ENCODE data around the gene PNMA1. TPM values are rescaled to one million over a fixed set of nuclear protein-coding genes. Genes with fewer than 3 reads are reported as not detected.

The PNMA1 gene
- total and polyA plus RNA-seq, 2 of the 13 experiments (the other 11 are each of a cell fraction or from before 2014, with no cell fraction given) = 7.0 to 8.3 TPM

DNA sequence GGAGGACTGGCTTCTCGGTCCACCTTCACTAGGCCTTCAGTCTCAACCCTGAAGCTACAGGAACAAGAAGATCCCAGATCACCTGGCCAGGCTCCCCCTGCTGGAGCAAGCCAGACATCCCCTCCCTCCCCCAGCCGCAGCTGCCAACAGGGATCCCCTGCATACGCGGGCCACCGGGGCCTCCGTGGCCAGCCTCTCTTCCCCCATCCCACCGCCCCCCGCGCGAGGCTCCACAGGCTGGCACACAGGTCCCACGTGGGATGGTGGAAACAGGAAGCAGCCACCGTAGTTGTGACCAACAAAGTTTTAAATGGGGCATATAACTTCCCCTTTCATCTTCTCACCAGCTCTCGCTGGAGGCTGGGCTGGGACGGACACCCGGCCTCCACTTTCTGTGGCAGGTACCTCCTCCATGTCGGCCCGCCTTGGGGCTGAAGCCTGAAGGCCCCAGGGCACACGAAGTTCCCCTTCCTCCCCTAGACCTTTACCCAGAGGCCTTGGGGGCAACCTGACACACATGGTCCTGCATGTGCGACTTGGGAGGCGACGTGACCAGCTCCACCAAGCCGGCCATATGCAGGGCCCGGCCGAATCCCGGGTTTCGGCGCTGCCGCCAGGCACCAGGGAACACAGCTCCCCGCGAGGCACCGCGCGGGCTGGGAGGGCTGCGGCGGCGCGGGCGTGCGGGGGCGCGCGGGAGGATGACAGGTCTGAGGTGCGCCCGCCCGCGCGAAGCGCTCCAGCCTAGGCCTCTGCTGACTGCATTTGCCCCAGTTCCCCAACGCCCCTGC lies 44.4 kb upstream of the PNMA1 start (continued):
- TF ChIP-seq, protein P1, sequence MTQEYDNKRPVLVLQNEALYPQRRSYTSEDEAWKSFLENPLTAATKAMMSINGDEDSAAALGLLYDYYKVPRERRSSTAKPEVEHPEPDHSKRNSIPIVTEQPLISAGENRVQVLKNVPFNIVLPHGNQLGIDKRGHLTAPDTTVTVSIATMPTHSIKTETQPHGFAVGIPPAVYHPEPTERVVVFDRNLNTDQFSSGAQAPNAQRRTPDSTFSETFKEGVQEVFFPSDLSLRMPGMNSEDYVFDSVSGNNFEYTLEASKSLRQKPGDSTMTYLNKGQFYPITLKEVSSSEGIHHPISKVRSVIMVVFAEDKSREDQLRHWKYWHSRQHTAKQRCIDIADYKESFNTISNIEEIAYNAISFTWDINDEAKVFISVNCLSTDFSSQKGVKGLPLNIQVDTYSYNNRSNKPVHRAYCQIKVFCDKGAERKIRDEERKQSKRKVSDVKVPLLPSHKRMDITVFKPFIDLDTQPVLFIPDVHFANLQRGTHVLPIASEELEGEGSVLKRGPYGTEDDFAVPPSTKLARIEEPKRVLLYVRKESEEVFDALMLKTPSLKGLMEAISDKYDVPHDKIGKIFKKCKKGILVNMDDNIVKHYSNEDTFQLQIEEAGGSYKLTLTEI (CRISPR knock-in tag; conservative IDR thresholded peaks at IDR 0.05) = no peak
- TF ChIP-seq, protein P2, sequence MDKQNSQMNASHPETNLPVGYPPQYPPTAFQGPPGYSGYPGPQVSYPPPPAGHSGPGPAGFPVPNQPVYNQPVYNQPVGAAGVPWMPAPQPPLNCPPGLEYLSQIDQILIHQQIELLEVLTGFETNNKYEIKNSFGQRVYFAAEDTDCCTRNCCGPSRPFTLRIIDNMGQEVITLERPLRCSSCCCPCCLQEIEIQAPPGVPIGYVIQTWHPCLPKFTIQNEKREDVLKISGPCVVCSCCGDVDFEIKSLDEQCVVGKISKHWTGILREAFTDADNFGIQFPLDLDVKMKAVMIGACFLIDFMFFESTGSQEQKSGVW (CRISPR knock-in tag; IDR thresholded peaks at IDR 0.05; ENCODE audit: borderline replicate concordance) = no peak
- TF ChIP-seq XRCC5 (optimal IDR thresholded peaks at IDR 0.05; ENCODE audit: low read length) (peak; percentile 33), ATAD3A (CRISPR knock-in tag; IDR thresholded peaks at IDR 0.05) (no peak), AHR (CRISPR knock-in tag; IDR thresholded peaks at IDR 0.05) (no peak), ZNF124 (CRISPR knock-in tag; IDR thresholded peaks at IDR 0.05) (0 out of 2 replicates have a peak, but pooled peaks have one; percentile 25), MYNN (CRISPR knock-in tag; IDR thresholded peaks at IDR 0.05; ENCODE audit: low read depth) (no peak), ZEB1 (IDR thresholded peaks at IDR 0.05; ENCODE audit: insufficient replicate concordance, low read depth) (no peak), SATB2 (CRISPR knock-in tag; IDR thresholded peaks at IDR 0.05) (no peak), ZNF329 (CRISPR knock-in tag; IDR thresholded peaks at IDR 0.05; ENCODE audit: low read depth) (no peak), ATF7 (IDR thresholded peaks at IDR 0.05) (no peak), ATF7 (CRISPR knock-in tag; IDR thresholded peaks at IDR 0.05) (no peak), ZNF674 (CRISPR knock-in tag; IDR thresholded peaks at IDR 0.05; ENCODE audit: low read depth) (no peak), MATR3 (CRISPR knock-in tag; IDR thresholded peaks at IDR 0.05) (no peak), FOXC1 (CRISPR knock-in tag; IDR thresholded peaks at IDR 0.05; ENCODE audit: borderline replicate concordance) (no peak), CBX5 (CRISPR knock-in tag; IDR thresholded peaks at IDR 0.05; ENCODE audit: borderline replicate concordance) (no peak), ZNF564 (CRISPR knock-in tag; IDR thresholded peaks at IDR 0.05) (no peak; the same call in 1 of the 2 replicates), GZF1 (CRISPR knock-in tag; IDR thresholded peaks at IDR 0.05) (0 out of 2 replicates have a peak, but pooled peaks have one; percentile 48), ZSCAN12 (CRISPR knock-in tag; IDR thresholded peaks at IDR 0.05) (no peak), CENPX (CRISPR knock-in tag; IDR thresholded peaks at IDR 0.05) (no peak)
- TF ChIP-seq, protein P3, sequence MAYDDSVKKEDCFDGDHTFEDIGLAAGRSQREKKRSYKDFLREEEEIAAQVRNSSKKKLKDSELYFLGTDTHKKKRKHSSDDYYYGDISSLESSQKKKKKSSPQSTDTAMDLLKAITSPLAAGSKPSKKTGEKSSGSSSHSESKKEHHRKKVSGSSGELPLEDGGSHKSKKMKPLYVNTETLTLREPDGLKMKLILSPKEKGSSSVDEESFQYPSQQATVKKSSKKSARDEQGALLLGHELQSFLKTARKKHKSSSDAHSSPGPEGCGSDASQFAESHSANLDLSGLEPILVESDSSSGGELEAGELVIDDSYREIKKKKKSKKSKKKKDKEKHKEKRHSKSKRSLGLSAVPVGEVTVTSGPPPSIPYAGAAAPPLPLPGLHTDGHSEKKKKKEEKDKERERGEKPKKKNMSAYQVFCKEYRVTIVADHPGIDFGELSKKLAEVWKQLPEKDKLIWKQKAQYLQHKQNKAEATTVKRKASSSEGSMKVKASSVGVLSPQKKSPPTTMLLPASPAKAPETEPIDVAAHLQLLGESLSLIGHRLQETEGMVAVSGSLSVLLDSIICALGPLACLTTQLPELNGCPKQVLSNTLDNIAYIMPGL (CRISPR knock-in tag; IDR thresholded peaks at IDR 0.05; ENCODE audit: borderline replicate concordance in 1 of 2, low read depth in 1 of 2) = peak; percentile 64 to 71; a peak in 3 of 4 replicates
- TF ChIP-seq, protein P4, sequence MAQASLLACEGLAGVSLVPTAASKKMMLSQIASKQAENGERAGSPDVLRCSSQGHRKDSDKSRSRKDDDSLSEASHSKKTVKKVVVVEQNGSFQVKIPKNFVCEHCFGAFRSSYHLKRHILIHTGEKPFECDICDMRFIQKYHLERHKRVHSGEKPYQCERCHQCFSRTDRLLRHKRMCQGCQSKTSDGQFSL (CRISPR knock-in tag; IDR thresholded peaks at IDR 0.05) = 0 out of 2 replicates have a peak, but pooled peaks have one; percentile 47
- TF ChIP-seq, protein P5, sequence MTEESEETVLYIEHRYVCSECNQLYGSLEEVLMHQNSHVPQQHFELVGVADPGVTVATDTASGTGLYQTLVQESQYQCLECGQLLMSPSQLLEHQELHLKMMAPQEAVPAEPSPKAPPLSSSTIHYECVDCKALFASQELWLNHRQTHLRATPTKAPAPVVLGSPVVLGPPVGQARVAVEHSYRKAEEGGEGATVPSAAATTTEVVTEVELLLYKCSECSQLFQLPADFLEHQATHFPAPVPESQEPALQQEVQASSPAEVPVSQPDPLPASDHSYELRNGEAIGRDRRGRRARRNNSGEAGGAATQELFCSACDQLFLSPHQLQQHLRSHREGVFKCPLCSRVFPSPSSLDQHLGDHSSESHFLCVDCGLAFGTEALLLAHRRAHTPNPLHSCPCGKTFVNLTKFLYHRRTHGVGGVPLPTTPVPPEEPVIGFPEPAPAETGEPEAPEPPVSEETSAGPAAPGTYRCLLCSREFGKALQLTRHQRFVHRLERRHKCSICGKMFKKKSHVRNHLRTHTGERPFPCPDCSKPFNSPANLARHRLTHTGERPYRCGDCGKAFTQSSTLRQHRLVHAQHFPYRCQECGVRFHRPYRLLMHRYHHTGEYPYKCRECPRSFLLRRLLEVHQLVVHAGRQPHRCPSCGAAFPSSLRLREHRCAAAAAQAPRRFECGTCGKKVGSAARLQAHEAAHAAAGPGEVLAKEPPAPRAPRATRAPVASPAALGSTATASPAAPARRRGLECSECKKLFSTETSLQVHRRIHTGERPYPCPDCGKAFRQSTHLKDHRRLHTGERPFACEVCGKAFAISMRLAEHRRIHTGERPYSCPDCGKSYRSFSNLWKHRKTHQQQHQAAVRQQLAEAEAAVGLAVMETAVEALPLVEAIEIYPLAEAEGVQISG (CRISPR knock-in tag; IDR thresholded peaks at IDR 0.05) = 0 out of 2 replicates have a peak, but pooled peaks have one; percentile 25

All from HepG2 (cell line).